ENCODE results near the gene METTL13.

Gene METTL13, protein sequence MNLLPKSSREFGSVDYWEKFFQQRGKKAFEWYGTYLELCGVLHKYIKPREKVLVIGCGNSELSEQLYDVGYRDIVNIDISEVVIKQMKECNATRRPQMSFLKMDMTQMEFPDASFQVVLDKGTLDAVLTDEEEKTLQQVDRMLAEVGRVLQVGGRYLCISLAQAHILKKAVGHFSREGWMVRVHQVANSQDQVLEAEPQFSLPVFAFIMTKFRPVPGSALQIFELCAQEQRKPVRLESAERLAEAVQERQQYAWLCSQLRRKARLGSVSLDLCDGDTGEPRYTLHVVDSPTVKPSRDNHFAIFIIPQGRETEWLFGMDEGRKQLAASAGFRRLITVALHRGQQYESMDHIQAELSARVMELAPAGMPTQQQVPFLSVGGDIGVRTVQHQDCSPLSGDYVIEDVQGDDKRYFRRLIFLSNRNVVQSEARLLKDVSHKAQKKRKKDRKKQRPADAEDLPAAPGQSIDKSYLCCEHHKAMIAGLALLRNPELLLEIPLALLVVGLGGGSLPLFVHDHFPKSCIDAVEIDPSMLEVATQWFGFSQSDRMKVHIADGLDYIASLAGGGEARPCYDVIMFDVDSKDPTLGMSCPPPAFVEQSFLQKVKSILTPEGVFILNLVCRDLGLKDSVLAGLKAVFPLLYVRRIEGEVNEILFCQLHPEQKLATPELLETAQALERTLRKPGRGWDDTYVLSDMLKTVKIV

DNA sequence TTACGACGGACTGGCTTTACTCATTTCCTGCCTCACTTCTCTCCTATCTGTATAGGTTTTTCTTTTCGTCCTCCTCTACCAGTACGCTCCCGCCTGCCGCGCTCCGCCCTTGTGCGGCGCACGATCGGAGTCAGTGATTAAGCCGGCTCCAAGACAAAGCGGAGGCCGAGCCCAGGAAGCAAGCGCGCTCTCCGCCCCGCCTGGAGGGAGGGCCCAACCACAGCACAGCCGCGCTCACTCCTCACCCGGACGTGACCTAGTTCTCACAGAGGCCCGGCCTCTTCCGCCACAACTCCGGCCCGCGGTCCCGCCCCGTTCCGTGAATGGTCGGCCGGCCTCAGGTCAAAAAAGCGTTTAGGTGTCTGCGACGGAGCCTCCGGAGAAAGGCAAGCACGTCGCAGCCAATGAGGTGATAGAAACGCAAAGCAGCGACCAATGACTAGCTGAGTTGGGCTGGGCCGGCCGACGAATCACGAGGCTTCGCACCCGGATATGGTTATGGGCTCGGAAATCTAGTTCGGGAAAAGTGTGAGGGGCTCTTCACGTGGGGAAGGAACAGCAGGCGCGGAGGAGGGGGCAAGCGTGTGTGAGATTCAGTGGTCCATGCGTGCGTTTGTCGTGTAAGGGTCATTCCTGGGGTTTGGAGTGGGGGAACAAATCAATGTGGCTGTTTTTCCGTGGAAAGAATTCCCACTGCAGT, at the start of gene METTL13:
TSS of gene METTL13 (plus strand) at position 485 of the 700 bp plus-strand sequence. CDS start 308 bp downstream, outside the sequence.
- no peak for TF ChIP-seq GATA3 (IDR thresholded peaks at IDR 0.05; ENCODE audit: low read depth, low read length)
- peak; percentile 94 for TF ChIP-seq GATA2 (IDR thresholded peaks at IDR 0.05; ENCODE audit: low read depth, low read length)

DNA sequence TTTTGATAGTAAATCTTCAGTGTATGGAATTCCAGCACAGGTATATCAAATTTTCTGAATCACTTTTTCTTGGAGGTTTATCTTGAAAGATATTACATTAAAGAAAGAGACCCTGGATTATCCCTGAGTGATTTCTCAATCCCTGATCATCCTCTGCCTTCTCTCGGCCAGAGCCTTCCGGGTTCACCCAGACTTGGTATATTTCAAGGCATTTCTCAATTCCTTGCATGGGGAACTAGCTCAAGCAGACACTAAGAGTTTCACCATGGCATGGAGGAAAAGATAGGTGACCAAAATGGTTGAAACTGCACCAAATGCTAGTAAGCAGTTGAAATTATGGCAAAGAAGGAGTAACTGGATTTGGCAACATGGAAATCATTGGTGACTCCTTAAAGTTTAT, 45.3 kb upstream of the METTL13 start:
- TF ChIP-seq GATA3 (IDR thresholded peaks at IDR 0.05; ENCODE audit: low read depth, low read length): no peak
- no peak for TF ChIP-seq GATA2 (IDR thresholded peaks at IDR 0.05; ENCODE audit: low read depth, low read length)

GRCh38 chr1:171738911-171739310, 42.5 kb upstream of the METTL13 start:
- TF ChIP-seq GATA2 (IDR thresholded peaks at IDR 0.05; ENCODE audit: low read depth, low read length) (no peak), GATA3 (IDR thresholded peaks at IDR 0.05; ENCODE audit: low read depth, low read length) (no peak)

DNA sequence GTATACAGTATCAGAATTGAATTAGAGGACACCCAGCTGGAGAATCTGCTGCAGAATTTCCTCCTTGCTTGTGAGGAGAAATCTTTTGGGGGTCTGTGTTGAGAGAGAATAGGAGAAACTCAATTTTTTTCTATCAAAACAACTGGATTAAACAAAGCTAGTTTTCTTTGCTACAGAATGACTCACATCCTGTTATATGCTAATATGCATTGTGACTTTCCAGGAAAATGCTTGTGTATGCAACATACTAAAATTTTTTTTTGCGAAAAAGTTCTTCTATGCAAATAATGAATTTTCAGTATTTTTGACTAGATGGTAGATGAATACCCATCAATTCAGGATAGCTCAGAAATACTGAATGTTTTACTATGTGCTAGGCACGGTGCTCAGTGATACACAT, 41.8 kb upstream of the METTL13 start:
- TF ChIP-seq GATA3 (IDR thresholded peaks at IDR 0.05; ENCODE audit: low read depth, low read length): no peak
- no peak for TF ChIP-seq GATA2 (IDR thresholded peaks at IDR 0.05; ENCODE audit: low read depth, low read length)

- TF ChIP-seq GATA3 (IDR thresholded peaks at IDR 0.05; ENCODE audit: low read depth, low read length): no peak
- no peak for TF ChIP-seq GATA2 (IDR thresholded peaks at IDR 0.05; ENCODE audit: low read depth, low read length)
These were observed 41.0 kb upstream of the METTL13 start for GRCh38 chr1:171740356-171740863.

GRCh38 chr1:171740987-171741871, 40.2 kb upstream of the METTL13 start:
- TF ChIP-seq GATA2 (IDR thresholded peaks at IDR 0.05; ENCODE audit: low read depth, low read length): no peak
- no peak for TF ChIP-seq GATA3 (IDR thresholded peaks at IDR 0.05; ENCODE audit: low read depth, low read length)

DNA sequence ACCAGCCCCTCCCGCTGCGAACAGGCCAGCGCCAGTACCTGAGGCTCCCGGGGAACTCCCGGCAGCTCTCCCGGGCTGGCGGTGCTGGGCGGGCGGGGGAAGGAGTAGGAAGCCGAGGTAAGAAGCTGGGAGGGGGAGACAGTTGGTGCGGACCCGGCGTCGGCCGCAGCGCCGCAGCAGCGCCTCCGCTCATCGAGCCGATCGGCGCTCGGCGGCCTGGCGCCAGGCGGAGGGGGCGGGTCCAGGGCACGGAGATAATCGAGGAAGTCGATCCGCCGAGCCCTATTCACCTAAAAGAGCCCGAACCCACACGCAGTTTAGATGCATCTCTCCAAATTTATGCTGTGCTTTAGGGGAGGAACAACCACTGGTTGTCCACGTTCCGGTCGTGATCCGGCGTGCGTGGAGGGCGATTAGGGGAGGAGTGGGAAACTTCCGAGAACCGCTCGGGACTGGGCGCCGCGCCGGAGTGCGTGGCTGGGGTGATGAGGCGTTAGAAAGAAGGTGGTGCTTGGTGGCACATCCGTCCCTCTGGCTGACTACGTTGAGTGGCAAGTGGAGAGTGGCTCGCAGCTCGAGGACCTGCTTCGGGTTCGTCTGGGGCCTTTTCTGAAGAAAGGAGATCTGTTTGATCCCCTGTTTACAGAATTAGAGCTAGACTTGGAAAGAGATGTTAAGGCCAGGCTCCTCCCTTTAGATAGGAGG, 39.4 kb upstream of the METTL13 start, which contains the start of gene VAMP4:
TSS of gene VAMP4 (minus strand) at position 194 of the 705 bp plus-strand sequence. CDS start 3,651 bp downstream, outside the sequence.
- TF ChIP-seq GATA2 (IDR thresholded peaks at IDR 0.05; ENCODE audit: low read depth, low read length): 0 out of 2 replicates have a peak, but pooled peaks have one; percentile 21
- TF ChIP-seq GATA3 (IDR thresholded peaks at IDR 0.05; ENCODE audit: low read depth, low read length): no peak

GRCh38 chr1:171742577-171742922, 38.9 kb upstream of the METTL13 start:
- peak; percentile 90 for TF ChIP-seq GATA2 (IDR thresholded peaks at IDR 0.05; ENCODE audit: low read depth, low read length)
- peak; percentile 72 for TF ChIP-seq GATA3 (IDR thresholded peaks at IDR 0.05; ENCODE audit: low read depth, low read length)

- no peak for TF ChIP-seq GATA3 (IDR thresholded peaks at IDR 0.05; ENCODE audit: low read depth, low read length)
- no peak for TF ChIP-seq GATA2 (IDR thresholded peaks at IDR 0.05; ENCODE audit: low read depth, low read length)
These were observed 38.2 kb upstream of the METTL13 start for GRCh38 chr1:171743081-171743870.

DNA sequence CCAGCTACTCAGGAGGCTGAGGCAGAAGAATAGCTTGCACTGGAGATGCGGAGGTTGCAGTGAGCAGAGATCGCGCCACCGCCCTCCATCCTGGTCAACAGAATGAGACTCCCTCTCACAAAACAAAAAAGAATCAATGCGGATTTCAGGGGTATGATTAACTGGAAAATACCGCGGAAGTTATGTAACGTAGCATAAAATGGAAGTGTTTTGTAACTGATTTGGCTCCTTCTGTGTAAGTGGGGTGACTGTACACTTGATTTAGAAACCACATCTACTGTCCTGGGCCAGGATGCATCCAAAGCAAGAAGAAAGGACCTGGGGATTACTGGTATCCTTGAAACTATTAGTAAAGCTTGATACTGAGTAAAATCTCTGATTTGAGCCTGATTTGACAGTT, 36.5 kb upstream of the METTL13 start:
- TF ChIP-seq GATA3 (IDR thresholded peaks at IDR 0.05; ENCODE audit: low read depth, low read length) (no peak), GATA2 (IDR thresholded peaks at IDR 0.05; ENCODE audit: low read depth, low read length) (no peak)

GRCh38 chr1:171748651-171749050, 32.8 kb upstream of the METTL13 start:
- no peak for TF ChIP-seq GATA2 (IDR thresholded peaks at IDR 0.05; ENCODE audit: low read depth, low read length)
- no peak for TF ChIP-seq GATA3 (IDR thresholded peaks at IDR 0.05; ENCODE audit: low read depth, low read length)

DNA sequence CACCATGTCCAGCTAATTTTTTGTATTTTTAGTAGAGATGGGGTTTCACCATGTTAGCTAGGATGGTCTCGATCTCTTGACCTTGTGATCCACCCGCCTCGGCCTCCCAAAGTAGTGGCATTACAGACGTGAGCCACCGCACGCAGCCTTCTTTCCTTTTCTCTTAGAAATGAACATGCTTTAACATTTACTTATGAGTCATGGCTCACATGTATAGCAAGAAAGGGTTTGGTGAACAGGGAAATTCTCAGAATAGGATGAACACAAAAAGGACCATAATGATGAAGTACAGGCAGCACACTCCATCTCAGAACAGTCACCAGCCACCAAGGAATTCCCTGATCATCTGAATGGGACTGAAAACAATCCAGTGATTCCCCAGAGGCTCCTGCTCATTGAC, 30.2 kb upstream of the METTL13 start:
- no peak for TF ChIP-seq GATA3 (IDR thresholded peaks at IDR 0.05; ENCODE audit: low read depth, low read length)
- no peak for TF ChIP-seq GATA2 (IDR thresholded peaks at IDR 0.05; ENCODE audit: low read depth, low read length)

All from SH-SY5Y (cell line).